ENCODE results near the gene P3H2.

P3H2 gene

GRCh38 chr3:190099099-190099498, 21.6 kb downstream of the P3H2 start:
- no peaks in the 10 kb centered on the region for H3K9me2 ChIP-seq (replicated peaks; ENCODE audit: low read depth, low read length)
- TF ChIP-seq EZH2phosphoT487 (IDR thresholded peaks at IDR 0.05; ENCODE audit: borderline replicate concordance) = no peak
- no peak for TF ChIP-seq CTCF (conservative IDR thresholded peaks at IDR 0.05; ENCODE audit: low read length)
- H3K9me3 ChIP-seq (ENCODE audit: insufficient read depth, low read depth, low read length) = no peaks in the 10 kb centered on the region
- no peaks in the 10 kb centered on the region for H3K79me2 ChIP-seq (ENCODE audit: insufficient read depth, low read length)
- no peaks in the 10 kb centered on the region for H3K27me3 ChIP-seq (ENCODE audit: insufficient read depth, low read length, poor library complexity, severe bottlenecking)
- no peak overlapping the region for H2AFZ ChIP-seq (ENCODE audit: low read length)
- H3K4me3 ChIP-seq (ENCODE audit: low read length, poor library complexity, severe bottlenecking) = no peak overlapping the region
- no peaks in the 10 kb centered on the region for H3F3A ChIP-seq (ENCODE audit: low read depth)
- H3K4me1 ChIP-seq (ENCODE audit: insufficient read depth, low read length, poor library complexity, severe bottlenecking) = no peaks in the 10 kb centered on the region
- no peak overlapping the region for H3K4me2 ChIP-seq (ENCODE audit: low read depth, low read length, poor library complexity, severe bottlenecking)
- H3K36me3 ChIP-seq (ENCODE audit: insufficient read depth, low read length) = no peaks in the 10 kb centered on the region
- H4K20me1 ChIP-seq (ENCODE audit: insufficient read depth, low read length, poor library complexity, severe bottlenecking) = no peaks in the 10 kb centered on the region
- H3K9ac ChIP-seq (ENCODE audit: low read depth, low read length, poor library complexity, severe bottlenecking) = no peak overlapping the region

DNA sequence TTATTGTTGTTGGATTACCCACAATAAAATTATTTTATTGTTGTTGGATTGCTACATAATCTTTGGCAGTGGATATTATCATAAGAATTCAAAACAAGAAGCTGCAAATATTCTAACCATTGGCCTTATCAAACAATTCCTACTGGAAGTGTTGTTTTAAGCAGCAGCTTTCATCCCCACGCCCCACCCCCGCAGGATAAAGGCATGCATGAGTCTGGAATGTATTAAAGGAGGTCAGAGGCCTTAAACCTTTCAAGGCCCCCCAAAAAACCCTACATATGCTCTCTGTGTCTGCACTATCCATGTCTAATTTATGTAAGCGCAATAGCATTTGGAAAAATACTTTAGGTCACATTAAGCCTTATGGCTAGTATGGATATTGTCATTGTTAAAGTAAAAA, 23.1 kb downstream of the P3H2 start:
- no peaks in the 10 kb centered on the region for H4K20me1 ChIP-seq (ENCODE audit: insufficient read depth, low read length, poor library complexity, severe bottlenecking)
- no peaks in the 10 kb centered on the region for H3K9me2 ChIP-seq (replicated peaks; ENCODE audit: low read depth, low read length)
- no peak for TF ChIP-seq CTCF (conservative IDR thresholded peaks at IDR 0.05; ENCODE audit: low read length)
- no peak for TF ChIP-seq EZH2phosphoT487 (IDR thresholded peaks at IDR 0.05; ENCODE audit: borderline replicate concordance)
- no peaks in the 10 kb centered on the region for H3F3A ChIP-seq (ENCODE audit: low read depth)
- no peak overlapping the region for H3K4me2 ChIP-seq (ENCODE audit: low read depth, low read length, poor library complexity, severe bottlenecking)
- no peaks in the 10 kb centered on the region for H3K36me3 ChIP-seq (ENCODE audit: insufficient read depth, low read length)
- H3K4me1 ChIP-seq (ENCODE audit: insufficient read depth, low read length, poor library complexity, severe bottlenecking) = no peaks in the 10 kb centered on the region
- H3K4me3 ChIP-seq (ENCODE audit: low read length, poor library complexity, severe bottlenecking) = no peak overlapping the region
- no peaks in the 10 kb centered on the region for H3K27me3 ChIP-seq (ENCODE audit: insufficient read depth, low read length, poor library complexity, severe bottlenecking)
- no peaks in the 10 kb centered on the region for H3K9me3 ChIP-seq (ENCODE audit: insufficient read depth, low read depth, low read length)
- no peak overlapping the region for H3K9ac ChIP-seq (ENCODE audit: low read depth, low read length, poor library complexity, severe bottlenecking)
- no peaks in the 10 kb centered on the region for H3K79me2 ChIP-seq (ENCODE audit: insufficient read depth, low read length)
- H2AFZ ChIP-seq (ENCODE audit: low read length) = no peak overlapping the region

DNA sequence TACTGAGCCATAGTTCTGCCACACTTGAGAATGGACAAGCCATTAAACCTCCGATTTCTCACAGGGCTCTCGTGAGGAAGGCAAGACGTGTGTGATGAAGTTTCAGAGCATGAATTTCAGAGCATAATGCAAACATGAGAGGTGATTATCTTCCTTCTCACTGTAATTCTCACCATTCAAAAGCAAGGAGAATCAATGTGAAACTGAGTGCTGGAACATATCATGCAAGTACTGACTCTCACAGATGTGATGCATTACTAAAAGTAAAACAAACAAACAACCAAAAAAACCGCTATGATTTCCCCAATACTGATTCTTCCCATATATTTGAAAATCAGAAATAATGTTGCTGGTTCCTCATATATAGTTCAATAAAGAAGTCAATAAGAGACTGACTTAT, 23.7 kb downstream of the P3H2 start:
- no peaks in the 10 kb centered on the region for H3K9me2 ChIP-seq (replicated peaks; ENCODE audit: low read depth, low read length)
- no peak overlapping the region for H2AFZ ChIP-seq (ENCODE audit: low read length)
- H3K4me2 ChIP-seq (ENCODE audit: low read depth, low read length, poor library complexity, severe bottlenecking) = no peak overlapping the region
- no peak overlapping the region for H3K9ac ChIP-seq (ENCODE audit: low read depth, low read length, poor library complexity, severe bottlenecking)
- no peaks in the 10 kb centered on the region for H3K27me3 ChIP-seq (ENCODE audit: insufficient read depth, low read length, poor library complexity, severe bottlenecking)
- no peaks in the 10 kb centered on the region for H3F3A ChIP-seq (ENCODE audit: low read depth)
- H3K4me1 ChIP-seq (ENCODE audit: insufficient read depth, low read length, poor library complexity, severe bottlenecking) = no peaks in the 10 kb centered on the region
- H4K20me1 ChIP-seq (ENCODE audit: insufficient read depth, low read length, poor library complexity, severe bottlenecking) = no peaks in the 10 kb centered on the region
- H3K9me3 ChIP-seq (ENCODE audit: insufficient read depth, low read depth, low read length) = no peaks in the 10 kb centered on the region
- no peaks in the 10 kb centered on the region for H3K79me2 ChIP-seq (ENCODE audit: insufficient read depth, low read length)
- H3K36me3 ChIP-seq (ENCODE audit: insufficient read depth, low read length) = no peaks in the 10 kb centered on the region
- no peak overlapping the region for H3K4me3 ChIP-seq (ENCODE audit: low read length, poor library complexity, severe bottlenecking)
- TF ChIP-seq CTCF (conservative IDR thresholded peaks at IDR 0.05; ENCODE audit: low read length) = no peak
- TF ChIP-seq EZH2phosphoT487 (IDR thresholded peaks at IDR 0.05; ENCODE audit: borderline replicate concordance) = no peak
